Prostate gland (tissue), 1 donor: ENCODE results near the gene ASXL3.

ENCODE experiments used
- POLR2A ChIP-seq: fragments of 450-650 bp; IDR thresholded peaks from one replicate; pipeline ENCODE4 v1.6.1; 2016; ENCODE audit warnings: antibody characterized with exemption, mild to moderate bottlenecking
- POLR2AphosphoS5 ChIP-seq: sonication (generic); formaldehyde crosslinking; IDR thresholded peaks from one replicate; pipeline ENCODE4 v1.6.1; 2017; ENCODE audit warnings: antibody characterized with exemption

DNA sequence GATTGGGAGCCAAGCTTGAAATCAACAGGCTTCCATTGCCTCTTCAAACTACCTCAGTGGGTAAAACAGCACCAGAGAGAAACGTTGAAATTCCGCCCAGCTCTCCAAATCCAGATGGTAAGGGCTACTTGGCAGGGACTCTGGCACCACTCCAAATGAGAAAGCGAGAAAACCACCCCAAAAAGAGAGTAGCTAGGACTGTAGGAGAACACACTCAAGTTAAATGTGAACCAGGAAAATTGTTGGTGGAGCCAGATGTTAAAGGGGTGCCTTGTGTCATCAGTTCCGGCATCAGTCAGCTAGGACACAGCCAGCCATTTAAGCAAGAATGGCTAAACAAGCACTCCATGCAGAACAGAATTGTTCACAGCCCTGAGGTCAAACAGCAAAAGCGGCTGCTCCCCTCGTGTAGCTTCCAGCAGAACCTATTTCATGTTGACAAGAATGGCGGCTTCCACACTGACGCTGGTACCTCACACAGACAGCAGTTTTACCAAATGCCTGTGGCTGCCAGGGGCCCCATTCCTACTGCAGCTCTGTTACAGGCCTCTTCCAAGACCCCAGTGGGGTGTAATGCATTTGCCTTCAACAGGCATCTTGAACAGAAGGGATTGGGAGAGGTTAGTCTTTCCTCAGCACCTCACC, 167.3 kb downstream of the ASXL3 start:
- TF ChIP-seq POLR2AphosphoS5: no peak
- no peak for TF ChIP-seq POLR2A
